ENCODE measurements around the gene C9orf72.

The C9orf72 gene

GRCh38 chr9:27573634-27574590 is 631 bp upstream of the C9orf72 start:
- peak; percentile 99 for DNase-seq

GRCh38 chr9:27572566-27572917 is 739 bp downstream of the C9orf72 start:
- peak; percentile 77 to 79 for DNase-seq

GRCh38 chr9:27572061-27572460 is 1.2 kb downstream of the C9orf72 start:
- DNase-seq = no peak

- DNase-seq = no peak
Observed at GRCh38 chr9:27571011-27571410, 2.3 kb downstream of the C9orf72 start.

- no peak for DNase-seq
Observed at GRCh38 chr9:27569406-27569805, 3.9 kb downstream of the C9orf72 start.

GRCh38 chr9:27566118-27566517 is 7.2 kb downstream of the C9orf72 start:
- DNase-seq = no peak

GRCh38 chr9:27565696-27566095 is 7.6 kb downstream of the C9orf72 start:
- DNase-seq = no peak

GRCh38 chr9:27564670-27565069 is 8.6 kb downstream of the C9orf72 start:
- DNase-seq = no peak

GRCh38 chr9:27563738-27564430 is 9.4 kb downstream of the C9orf72 start:
- DNase-seq = no peak

GRCh38 chr9:27561685-27562084 is 11.6 kb downstream of the C9orf72 start:
- no peak for DNase-seq

- no peak for DNase-seq
Observed at GRCh38 chr9:27560457-27560856, 12.8 kb downstream of the C9orf72 start.

GRCh38 chr9:27558307-27558706 is 15.0 kb downstream of the C9orf72 start:
- DNase-seq = no peak

GRCh38 chr9:27556470-27556869 is 16.8 kb downstream of the C9orf72 start:
- no peak for DNase-seq

GRCh38 chr9:27554712-27555111 is 18.6 kb downstream of the C9orf72 start:
- no peak for DNase-seq

GRCh38 chr9:27549196-27549755 is 24.0 kb downstream of the C9orf72 start:
- no peak for DNase-seq

GRCh38 chr9:27548055-27548741 is 25.1 kb downstream of the C9orf72 start:
- peak in 1 of 2 donors; percentile 23 for DNase-seq

GRCh38 chr9:27545471-27545870 is 27.8 kb downstream of the C9orf72 start:
- DNase-seq = no peak

GRCh38 chr9:27542508-27542907 is 30.8 kb downstream of the C9orf72 start:
- no peak for DNase-seq

- DNase-seq = no peak
Observed at GRCh38 chr9:27541740-27542139, 31.5 kb downstream of the C9orf72 start.

- no peak for DNase-seq
Observed at GRCh38 chr9:27540502-27540901, 32.8 kb downstream of the C9orf72 start.

GRCh38 chr9:27539479-27540441 is 33.5 kb downstream of the C9orf72 start:
- no peak for DNase-seq

- no peak for DNase-seq
Observed at GRCh38 chr9:27538647-27539046, 34.6 kb downstream of the C9orf72 start.
